Measurements from ENCODE around the gene EMX1.

EMX1 gene

DNA sequence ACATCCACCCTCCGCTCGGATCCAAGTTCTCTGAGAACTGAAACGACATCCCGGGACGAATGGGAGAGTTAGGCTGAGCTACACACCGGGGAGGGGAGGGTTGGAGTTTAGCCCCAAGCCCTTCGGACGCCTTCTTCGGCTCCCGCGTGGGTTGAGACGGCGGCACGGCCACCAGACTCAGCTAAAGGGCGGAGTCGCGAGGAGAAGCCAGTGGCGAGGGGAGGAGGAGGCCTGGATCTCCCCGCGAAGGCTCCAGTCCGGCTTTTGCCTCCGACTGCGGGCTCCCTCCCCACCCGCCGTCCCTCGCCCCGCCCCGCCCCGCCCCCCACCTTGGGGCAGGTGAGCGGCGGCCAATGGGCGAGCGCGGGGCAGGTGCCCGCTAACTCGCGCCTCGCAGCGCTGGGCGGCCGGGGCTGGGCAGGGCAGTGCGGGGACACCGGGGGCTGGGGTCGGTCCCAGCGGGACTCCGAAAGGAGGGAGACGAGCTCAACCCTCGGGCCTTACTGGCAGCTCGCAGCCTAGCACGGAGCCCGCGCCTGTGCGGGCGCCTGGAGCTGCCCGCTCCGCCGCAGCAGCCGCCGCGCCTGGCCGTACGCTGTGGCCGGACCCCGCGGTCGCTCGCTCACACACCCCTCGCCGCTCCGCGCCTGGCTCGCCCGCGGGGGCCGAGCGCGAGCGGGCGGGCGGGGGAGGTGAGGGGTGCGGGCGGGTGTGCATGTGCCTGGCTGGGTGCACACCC is at the start of gene EMX1:
Gene EMX1 (plus strand): TSS at position 382 of the 739 bp plus-strand sequence. CDS start 334 bp downstream, at position 716.
- in situ Hi-C loops (cut with HindIII; ENCODE audit: low pct_unique_long_range_greater_than_20kb, low sequenced_read_pairs): no loop called here
- DNase-seq (ENCODE audit: low read depth in 1 of 2, low spot score in 1 of 2): peak; percentile 86 to 92
- no peak for TF ChIP-seq JUND (IDR thresholded peaks at IDR 0.05; ENCODE audit: low read depth)

DNA sequence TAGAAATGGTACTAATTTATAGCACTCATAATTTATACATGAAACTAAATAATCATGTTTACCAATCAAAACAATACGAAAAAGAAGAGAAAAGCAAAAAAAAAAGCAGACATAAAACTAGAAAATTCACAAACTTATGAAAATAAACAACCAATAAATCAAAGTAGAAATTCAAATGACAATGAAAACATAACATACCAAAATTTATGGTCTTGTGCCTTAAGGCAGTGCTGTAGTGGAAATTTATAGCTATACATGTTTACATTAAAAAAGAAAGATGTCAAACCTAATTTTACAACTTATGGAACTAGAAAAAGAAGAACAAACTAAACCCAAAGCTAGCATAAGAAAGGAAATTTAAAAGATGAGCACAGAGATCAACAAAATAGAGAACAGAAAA is 46.3 kb upstream of the EMX1 start:
- TF ChIP-seq JUND (IDR thresholded peaks at IDR 0.05; ENCODE audit: low read depth): no peak
- in situ Hi-C loops (cut with HindIII; ENCODE audit: low pct_unique_long_range_greater_than_20kb, low sequenced_read_pairs): no loop called here
- DNase-seq (ENCODE audit: low read depth in 1 of 2, low spot score in 1 of 2): no peak

GRCh38 chr2:72871880-72872279 is 45.4 kb upstream of the EMX1 start:
- DNase-seq (ENCODE audit: low read depth in 1 of 2, low spot score in 1 of 2): no peak
- no peak for TF ChIP-seq JUND (IDR thresholded peaks at IDR 0.05; ENCODE audit: low read depth)
- in situ Hi-C loops (cut with HindIII; ENCODE audit: low pct_unique_long_range_greater_than_20kb, low sequenced_read_pairs): no loop called here

- TF ChIP-seq JUND (IDR thresholded peaks at IDR 0.05; ENCODE audit: low read depth): no peak
- peak; percentile 26 to 63 for DNase-seq (ENCODE audit: low read depth in 1 of 2, low spot score in 1 of 2)
- in situ Hi-C loops (cut with HindIII; ENCODE audit: low pct_unique_long_range_greater_than_20kb, low sequenced_read_pairs): no loop called here
These were observed 33.9 kb upstream of the EMX1 start for GRCh38 chr2:72883356-72883962.

GRCh38 chr2:72886505-72887031 is 30.8 kb upstream of the EMX1 start:
- no peak for TF ChIP-seq JUND (IDR thresholded peaks at IDR 0.05; ENCODE audit: low read depth)
- in situ Hi-C loops (cut with HindIII; ENCODE audit: low pct_unique_long_range_greater_than_20kb, low sequenced_read_pairs): no loop called here
- peak in 1 of 2 experiments; percentile 22 for DNase-seq (ENCODE audit: low read depth in 1 of 2, low spot score in 1 of 2)

DNA sequence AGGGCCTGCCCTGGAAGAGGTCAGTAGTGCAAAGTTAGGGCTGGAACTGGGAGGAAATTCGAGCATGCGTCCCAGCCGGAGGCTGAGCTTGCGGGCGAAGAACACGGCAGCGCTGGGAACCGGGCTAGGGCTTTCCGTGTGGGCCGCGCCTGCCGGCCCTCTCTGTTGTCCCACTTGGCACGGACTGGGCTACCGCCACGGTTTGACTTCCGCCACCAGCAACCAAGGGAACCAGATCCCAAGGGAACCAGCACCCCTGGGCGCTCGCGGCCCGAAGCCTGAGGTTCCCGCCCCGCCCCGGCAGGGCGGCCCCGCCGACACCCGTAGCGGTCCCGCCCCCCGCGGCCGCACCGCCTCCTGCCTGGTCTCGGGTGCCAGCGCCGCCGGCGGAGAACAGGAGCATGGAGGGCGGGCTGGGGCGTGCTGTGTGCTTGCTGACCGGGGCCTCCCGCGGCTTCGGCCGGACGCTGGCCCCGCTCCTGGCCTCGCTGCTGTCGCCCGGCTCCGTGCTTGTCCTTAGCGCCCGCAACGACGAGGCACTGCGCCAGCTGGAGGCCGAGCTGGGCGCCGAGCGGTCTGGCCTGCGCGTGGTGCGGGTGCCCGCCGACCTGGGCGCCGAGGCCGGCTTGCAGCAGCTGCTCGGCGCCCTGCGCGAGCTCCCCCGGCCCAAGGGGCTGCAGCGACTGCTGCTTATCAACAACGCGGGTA is 30.1 kb upstream of the EMX1 start, which contains the start of gene SPR:
Gene SPR (plus strand): TSS at position 377 of the 708 bp plus-strand sequence. CDS start 25 bp downstream, at position 402.
- TF ChIP-seq JUND (IDR thresholded peaks at IDR 0.05; ENCODE audit: low read depth): no peak
- in situ Hi-C loops (cut with HindIII; ENCODE audit: low pct_unique_long_range_greater_than_20kb, low sequenced_read_pairs): no loop called here
- DNase-seq (ENCODE audit: low read depth in 1 of 2, low spot score in 1 of 2): peak; percentile 42 to 83

DNA sequence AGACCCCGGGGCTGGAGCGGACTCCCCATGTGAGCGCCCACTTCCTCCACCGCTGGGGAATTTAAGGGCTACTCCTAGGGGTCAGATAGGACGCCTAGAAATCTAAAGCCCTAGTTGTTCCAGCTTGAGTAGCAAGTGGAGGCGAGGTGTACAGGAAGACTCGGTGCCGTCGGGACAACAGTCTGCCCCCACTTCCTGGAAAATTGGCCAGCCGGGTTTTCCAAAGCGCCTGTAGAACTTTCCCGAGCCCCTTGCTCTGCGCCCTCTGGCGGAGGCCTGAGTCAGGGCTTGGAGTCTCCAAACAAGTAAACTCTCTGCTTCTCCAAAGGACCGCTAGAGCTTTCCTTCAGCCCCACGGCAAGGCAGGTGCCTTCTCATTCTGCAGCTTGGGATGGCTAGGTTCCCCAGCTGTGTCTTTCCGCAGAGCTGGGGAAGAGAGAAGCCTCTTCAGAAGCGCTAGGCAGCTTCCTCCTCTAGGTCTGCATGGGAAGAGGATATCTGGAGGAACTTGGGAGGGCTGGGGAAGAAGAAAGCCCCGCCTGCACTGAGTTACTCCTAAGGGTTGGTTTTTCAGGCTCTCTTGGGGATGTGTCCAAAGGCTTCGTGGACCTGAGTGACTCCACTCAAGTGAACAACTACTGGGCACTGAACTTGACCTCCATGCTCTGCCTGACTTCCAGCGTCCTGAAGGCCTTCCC is 29.4 kb upstream of the EMX1 start:
- in situ Hi-C loops (cut with HindIII; ENCODE audit: low pct_unique_long_range_greater_than_20kb, low sequenced_read_pairs): no loop called here
- DNase-seq (ENCODE audit: low read depth in 1 of 2, low spot score in 1 of 2): peak; percentile 56 to 91
- no peak for TF ChIP-seq JUND (IDR thresholded peaks at IDR 0.05; ENCODE audit: low read depth)

DNA sequence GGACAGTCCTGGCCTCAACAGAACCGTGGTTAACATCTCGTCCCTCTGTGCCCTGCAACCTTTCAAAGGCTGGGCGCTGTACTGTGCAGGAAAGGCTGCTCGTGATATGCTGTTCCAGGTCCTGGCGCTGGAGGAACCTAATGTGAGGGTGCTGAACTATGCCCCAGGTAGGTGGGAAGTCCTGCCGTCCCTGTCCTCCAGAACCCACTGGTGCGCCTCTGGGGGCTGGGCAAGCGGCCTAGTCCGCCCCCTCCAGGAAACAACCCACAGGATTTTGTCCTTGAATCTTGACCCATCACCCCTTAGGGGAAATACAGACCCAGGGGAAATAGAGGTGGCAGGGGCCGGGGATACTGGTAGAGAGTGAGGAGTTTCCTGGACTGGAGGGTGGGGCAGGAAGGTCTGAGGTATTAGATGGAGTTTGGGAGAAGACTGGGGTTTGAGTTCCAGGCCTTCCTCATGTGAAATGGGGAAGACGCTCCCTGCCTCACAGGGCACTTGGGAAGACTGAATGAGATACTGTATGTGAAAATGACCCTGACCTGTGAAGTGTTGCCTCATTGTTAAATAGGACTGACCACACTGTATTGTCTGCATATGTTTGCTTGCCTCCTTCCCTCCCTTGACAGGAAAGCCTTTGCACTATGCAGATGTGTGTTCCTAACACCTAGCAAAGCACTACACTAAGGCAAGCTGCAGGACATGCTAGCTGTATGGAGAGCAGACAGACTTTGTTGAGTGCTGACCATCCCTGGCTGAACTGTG is 28.7 kb upstream of the EMX1 start:
- DNase-seq (ENCODE audit: low read depth in 1 of 2, low spot score in 1 of 2): no peak
- in situ Hi-C loops (cut with HindIII; ENCODE audit: low pct_unique_long_range_greater_than_20kb, low sequenced_read_pairs): no loop called here
- TF ChIP-seq JUND (IDR thresholded peaks at IDR 0.05; ENCODE audit: low read depth): no peak

GRCh38 chr2:72889991-72890390 is 27.3 kb upstream of the EMX1 start:
- in situ Hi-C loops (cut with HindIII; ENCODE audit: low pct_unique_long_range_greater_than_20kb, low sequenced_read_pairs): no loop called here
- TF ChIP-seq JUND (IDR thresholded peaks at IDR 0.05; ENCODE audit: low read depth): no peak
- no peak for DNase-seq (ENCODE audit: low read depth in 1 of 2, low spot score in 1 of 2)

- no peak for DNase-seq (ENCODE audit: low read depth in 1 of 2, low spot score in 1 of 2)
- no peak for TF ChIP-seq JUND (IDR thresholded peaks at IDR 0.05; ENCODE audit: low read depth)
- in situ Hi-C loops (cut with HindIII; ENCODE audit: low pct_unique_long_range_greater_than_20kb, low sequenced_read_pairs): no loop called here
These were observed 26.1 kb upstream of the EMX1 start for GRCh38 chr2:72891091-72891818.

Data from T47D (cell line).